GM19035 (cell line): ENCODE data around the gene PHEX.
"Not testable (repeated sequence)": the region's sequence is repeated elsewhere in the genome, so short reads cannot be mapped to it uniquely, and the experiment has no call there.

Experiments used
- ATAC-seq: cut with Tn5 transposase; IDR thresholded peaks from one replicate; pipeline ENCODE4 v1.9.1; 2021; ENCODE audit not compliant: unreplicated experiment

The PHEX gene

DNA sequence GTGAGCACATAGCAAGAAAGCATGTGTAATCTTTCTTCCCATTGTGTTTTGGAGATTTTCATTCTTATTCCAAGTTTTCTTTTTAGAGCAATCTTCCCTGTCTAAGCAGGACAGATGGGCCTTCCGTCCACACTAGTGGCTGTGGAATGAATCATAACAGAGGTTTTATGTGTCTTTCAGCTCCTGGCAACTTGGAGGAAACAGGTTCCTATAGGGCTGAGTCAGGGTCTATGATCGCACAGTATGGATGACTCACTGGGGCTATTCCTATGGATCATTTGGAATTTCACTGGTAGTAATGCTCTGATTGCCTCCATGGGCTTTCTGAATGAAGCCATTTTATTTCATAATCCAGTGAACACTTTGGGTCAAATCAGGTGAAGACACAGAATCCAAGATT, 188.8 kb downstream of the PHEX start:
- ATAC-seq: no peak

DNA sequence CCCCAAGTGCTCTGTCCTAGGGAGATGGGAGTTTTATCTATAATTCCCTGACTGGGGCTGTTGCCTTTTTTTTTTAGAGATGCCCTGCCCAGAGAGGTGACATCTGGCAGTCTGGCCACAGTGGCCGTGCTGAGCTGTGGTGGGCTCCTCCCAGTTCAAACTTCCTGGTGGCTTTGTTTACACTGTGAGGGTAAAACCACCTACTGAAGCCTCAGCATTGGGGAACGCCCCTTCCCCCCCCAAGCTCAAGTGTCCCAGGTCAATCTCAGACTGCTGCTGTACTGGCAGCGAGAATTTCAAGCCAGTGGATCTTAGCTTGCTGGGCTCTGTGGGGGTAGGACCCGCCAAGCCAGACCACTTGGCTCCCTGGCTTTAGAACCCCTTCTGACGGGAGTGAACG, 202.3 kb downstream of the PHEX start:
- ATAC-seq: no peak

DNA sequence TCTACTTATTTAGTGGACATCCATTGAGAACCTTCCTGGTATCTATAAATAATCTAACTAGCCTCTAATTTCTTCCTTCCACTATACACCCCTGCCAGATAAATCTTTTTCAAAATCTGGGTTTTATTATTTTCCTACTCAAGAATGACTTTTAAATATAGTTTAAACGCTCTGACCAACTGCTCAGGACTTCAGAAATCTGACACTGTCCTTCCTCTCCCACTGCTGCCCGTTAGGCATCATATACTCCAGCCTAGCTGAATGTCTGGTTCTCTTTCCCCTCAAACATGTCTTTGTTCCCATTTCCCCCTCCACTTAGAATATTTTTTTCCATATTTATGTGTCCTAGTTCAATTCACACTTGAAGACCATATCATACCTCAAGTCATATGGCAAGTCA, 205.4 kb downstream of the PHEX start:
- no peak for ATAC-seq

DNA sequence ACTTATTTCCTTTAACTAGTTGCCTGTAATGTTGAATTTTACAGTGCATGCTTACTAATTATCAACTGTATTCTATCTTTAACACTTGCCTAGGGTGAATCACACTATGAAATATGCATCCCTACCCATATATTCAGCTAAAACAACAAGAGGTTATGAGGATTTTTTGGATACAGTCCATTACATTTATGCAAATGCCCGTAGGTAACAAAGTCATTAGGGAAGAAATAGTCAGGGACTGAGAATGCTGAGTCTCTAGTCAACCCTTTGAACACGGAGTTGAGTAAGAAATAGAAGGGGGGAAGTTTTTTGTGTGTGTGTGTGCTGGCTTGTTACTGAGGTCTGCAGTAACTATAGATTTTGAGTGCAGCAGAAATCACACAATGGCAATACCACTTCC, 214.5 kb downstream of the PHEX start:
- no peak for ATAC-seq

- no peak for ATAC-seq
Observed at GRCh38 chrX:22247169-22247568, 215.0 kb downstream of the PHEX start.

- ATAC-seq: no peak
Observed at GRCh38 chrX:22248401-22248800, 216.3 kb downstream of the PHEX start.

- ATAC-seq: no peak
Observed at GRCh38 chrX:22249371-22249770, 217.2 kb downstream of the PHEX start.

DNA sequence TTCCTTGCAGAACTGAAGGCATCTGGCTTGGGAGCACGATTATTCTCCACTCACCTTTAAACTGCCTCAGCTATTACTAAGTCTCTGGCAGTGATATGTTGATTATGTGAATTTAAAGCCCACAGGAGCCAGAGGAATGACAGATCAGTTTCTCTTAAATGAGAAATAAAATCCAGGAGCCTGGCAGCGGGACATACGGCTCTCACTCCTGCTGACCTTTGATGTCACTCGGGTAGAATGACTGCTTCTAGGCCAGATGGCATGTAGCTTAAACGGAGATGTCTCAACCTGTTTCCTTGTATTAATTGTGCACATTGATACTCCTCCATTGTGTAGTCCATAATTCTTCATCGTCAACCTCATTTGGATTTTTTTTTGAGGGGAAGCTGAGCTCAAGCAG, 236.6 kb downstream of the PHEX start:
- no peak for ATAC-seq

DNA sequence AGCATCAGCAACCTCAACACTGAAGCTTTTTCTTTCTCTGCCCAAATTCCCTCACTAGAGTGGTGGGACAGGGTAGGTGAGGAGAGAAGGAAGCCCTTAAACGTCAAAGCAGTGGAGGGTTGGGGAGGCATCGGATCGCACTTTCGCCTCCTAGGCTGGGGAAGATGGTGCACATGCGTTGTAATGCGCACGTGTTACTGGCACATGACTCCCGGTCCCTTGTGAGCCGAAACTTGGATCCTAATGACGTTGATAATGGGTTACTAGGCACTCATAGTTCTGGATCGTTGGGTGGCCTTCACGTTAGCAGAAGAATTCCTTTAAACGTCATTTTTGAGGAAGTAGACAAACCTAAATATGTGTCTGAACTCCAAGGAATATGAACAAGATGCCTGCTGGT, 240.5 kb downstream of the PHEX start, which contains the start of gene CBLL2:
TSS of gene CBLL2 (plus strand) at position 301 of the 400 bp plus-strand sequence. CDS start at position 380, 79 bp downstream.
- ATAC-seq: no peak

- no peak for ATAC-seq
Observed at GRCh38 chrX:22273714-22274317, 241.7 kb downstream of the PHEX start.

- ATAC-seq: no peak
Observed at GRCh38 chrX:22276781-22277180, 244.7 kb downstream of the PHEX start.

DNA sequence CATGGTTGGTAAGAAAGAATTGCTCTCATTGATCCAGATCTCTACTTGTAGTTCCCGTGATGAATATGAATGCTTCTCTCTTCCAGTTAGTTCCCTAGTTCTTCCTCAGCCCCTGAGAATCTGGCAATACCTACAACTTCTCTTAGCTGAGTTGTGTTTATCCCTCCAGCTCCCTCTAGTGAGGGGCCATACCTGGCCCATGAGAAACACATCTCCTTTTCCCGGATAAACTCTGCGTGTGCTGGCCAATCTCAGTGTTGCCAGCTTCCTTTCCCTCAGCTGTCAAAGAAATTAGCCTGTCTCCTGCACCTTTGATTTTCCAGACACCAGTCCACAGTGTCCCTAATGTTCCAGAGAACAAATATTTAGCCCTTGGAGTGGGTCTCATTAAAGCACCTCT, 246.2 kb downstream of the PHEX start:
- no peak for ATAC-seq

DNA sequence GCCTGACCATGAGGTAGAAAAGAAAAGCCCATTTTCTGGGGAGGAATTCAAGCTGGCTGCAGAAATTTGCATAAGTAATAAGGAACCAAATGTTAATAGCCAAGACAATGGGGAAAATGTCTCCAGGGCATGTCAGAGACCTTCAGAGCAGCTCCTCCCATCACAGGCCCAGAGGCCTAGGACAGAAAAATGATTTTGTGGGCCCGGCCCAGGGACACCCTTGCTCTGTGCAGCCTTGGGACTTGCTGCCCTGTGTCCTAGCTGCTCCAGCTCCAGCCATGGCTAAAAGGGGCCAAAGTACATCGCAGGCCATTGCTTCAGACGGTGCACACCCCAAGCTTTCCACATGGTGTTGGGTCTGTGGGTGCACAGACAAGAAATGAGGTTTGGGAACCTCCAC, 257.1 kb downstream of the PHEX start:
- ATAC-seq: not testable (repeated sequence)

GRCh38 chrX:22296871-22297270, 264.7 kb downstream of the PHEX start:
- ATAC-seq: no peak

DNA sequence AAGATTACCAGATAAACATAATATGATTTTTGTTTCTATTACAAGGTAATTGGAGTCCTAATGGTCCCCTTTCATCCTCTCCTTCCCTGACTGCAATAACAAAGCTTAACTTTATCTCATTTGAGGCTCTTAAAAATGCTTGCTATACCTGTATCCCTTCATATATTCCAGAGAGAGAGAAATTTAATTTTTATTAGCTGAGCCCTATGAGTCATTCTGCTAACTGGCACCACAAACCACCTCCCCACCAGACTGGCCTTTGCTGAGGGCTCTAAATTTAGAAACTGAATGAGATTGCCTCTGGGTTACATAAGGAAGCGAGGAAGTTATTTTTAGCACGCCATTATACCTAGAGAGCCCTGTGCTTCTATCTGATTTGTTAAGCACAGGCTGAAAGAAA, 268.0 kb downstream of the PHEX start:
- no peak for ATAC-seq
